Activated T-helper 1 cell treated with anti-CD3 and anti-CD28 coated beads, Interleukin-12 subunit alpha, Interleukin-12 subunit beta, Interleukin-2, Interleukin-4 antibody, amounts not matched to agents 30 ng/mL and 10 ng/mL and 1 ng/mL, durations not matched to agents 14 hours and 24 hours and 36 hours (primary cell): Measurements from ENCODE around the gene TRIM43B. TPM values are rescaled to one million over a fixed set of nuclear protein-coding genes. Genes with fewer than 3 reads are reported as not detected.

Source experiments
- total RNA-seq: library from RNA; stranded (reverse); gene quantifications from 2 replicates; pipeline ENCODE4 v1.2.3, GENCODE V29; 2022

TRIM43B gene
- total RNA-seq, 1 donor from 2014 or later, result not detected

Other genes with a start within 250 kb of the TRIM43B start
- gene PROM2, start 210.3 kb downstream of the TRIM43B start, total RNA-seq, result 0.29 and 0.37 TPM in 2 replicates
- gene KCNIP3, start 187.4 kb downstream of the TRIM43B start, total RNA-seq, result not detected in 2 replicates
- 33.2 and 34.9 TPM in 2 replicates for gene FAHD2A, start 82.0 kb downstream of the TRIM43B start, total RNA-seq
- not detected in 2 replicates for gene TRIM43, start 107.2 kb upstream of the TRIM43B start, total RNA-seq